Panc1 (cell line): ENCODE results near the gene MANF.

Experiments used
- POLR2AphosphoS5 ChIP-seq: IDR thresholded peaks from 2 replicates; pipeline ENCODE4 v1.6.1; 2012; ENCODE audit warnings: mild to moderate bottlenecking, low read depth, low read length, moderate library complexity
- TF ChIP-seq, protein P1 (sequence below): fragments of 450-650 bp; IDR thresholded peaks from 2 replicates; pipeline ENCODE4 v1.5.1; 2017; ENCODE audit warnings: mild to moderate bottlenecking
- TF ChIP-seq, protein P2 (sequence below), 2 experiments: IDR thresholded peaks; 2 replicates each; pipeline ENCODE4 v1.6.1; 2011 to 2012; ENCODE audit warnings: low read depth in 2 of 2, control low read depth in 1 of 2, low read length in 1 of 2, mild to moderate bottlenecking in 1 of 2, moderate library complexity in 1 of 2; ENCODE audit not compliant: insufficient read depth in 1 of 2

DNA sequence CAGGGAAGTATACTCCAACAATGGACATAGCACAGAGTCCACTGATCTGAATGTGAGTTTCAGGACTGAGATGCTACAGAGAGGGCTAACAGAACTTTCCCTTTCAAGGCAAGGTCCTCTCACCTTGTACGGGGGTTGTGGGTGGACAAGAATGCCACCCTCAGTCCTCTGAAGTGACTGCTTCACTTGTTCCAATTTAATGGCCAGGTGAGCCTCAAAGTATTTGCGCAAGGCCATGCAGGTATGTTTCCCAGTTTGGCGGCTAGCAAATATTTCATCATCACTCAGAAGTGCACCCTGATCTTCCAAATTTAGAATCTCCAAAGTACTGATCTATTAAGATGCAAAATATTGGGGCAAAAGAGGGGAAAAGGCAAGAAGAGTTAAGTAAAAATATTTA is 44.0 kb downstream of the MANF start:
- TF ChIP-seq, protein P1, sequence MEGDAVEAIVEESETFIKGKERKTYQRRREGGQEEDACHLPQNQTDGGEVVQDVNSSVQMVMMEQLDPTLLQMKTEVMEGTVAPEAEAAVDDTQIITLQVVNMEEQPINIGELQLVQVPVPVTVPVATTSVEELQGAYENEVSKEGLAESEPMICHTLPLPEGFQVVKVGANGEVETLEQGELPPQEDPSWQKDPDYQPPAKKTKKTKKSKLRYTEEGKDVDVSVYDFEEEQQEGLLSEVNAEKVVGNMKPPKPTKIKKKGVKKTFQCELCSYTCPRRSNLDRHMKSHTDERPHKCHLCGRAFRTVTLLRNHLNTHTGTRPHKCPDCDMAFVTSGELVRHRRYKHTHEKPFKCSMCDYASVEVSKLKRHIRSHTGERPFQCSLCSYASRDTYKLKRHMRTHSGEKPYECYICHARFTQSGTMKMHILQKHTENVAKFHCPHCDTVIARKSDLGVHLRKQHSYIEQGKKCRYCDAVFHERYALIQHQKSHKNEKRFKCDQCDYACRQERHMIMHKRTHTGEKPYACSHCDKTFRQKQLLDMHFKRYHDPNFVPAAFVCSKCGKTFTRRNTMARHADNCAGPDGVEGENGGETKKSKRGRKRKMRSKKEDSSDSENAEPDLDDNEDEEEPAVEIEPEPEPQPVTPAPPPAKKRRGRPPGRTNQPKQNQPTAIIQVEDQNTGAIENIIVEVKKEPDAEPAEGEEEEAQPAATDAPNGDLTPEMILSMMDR: no peak
- TF ChIP-seq, protein P2, sequence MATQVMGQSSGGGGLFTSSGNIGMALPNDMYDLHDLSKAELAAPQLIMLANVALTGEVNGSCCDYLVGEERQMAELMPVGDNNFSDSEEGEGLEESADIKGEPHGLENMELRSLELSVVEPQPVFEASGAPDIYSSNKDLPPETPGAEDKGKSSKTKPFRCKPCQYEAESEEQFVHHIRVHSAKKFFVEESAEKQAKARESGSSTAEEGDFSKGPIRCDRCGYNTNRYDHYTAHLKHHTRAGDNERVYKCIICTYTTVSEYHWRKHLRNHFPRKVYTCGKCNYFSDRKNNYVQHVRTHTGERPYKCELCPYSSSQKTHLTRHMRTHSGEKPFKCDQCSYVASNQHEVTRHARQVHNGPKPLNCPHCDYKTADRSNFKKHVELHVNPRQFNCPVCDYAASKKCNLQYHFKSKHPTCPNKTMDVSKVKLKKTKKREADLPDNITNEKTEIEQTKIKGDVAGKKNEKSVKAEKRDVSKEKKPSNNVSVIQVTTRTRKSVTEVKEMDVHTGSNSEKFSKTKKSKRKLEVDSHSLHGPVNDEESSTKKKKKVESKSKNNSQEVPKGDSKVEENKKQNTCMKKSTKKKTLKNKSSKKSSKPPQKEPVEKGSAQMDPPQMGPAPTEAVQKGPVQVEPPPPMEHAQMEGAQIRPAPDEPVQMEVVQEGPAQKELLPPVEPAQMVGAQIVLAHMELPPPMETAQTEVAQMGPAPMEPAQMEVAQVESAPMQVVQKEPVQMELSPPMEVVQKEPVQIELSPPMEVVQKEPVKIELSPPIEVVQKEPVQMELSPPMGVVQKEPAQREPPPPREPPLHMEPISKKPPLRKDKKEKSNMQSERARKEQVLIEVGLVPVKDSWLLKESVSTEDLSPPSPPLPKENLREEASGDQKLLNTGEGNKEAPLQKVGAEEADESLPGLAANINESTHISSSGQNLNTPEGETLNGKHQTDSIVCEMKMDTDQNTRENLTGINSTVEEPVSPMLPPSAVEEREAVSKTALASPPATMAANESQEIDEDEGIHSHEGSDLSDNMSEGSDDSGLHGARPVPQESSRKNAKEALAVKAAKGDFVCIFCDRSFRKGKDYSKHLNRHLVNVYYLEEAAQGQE (IDR thresholded peaks at IDR 0.05; ENCODE audit: insufficient read depth in 1 of 2, low read depth in 2 of 2, low read length in 1 of 2): no peak
- no peak for TF ChIP-seq POLR2AphosphoS5
